Astrocyte of the cerebellum (primary cell): ENCODE measurements around the gene TFG.
A peak's percentile ranks its signal among the peaks of the same experiment; 100 is the strongest.
"Not testable (repeated sequence)": the region's sequence is repeated elsewhere in the genome, so short reads cannot be mapped to it uniquely, and the experiment has no call there.

Source experiments
- DNase-seq: peaks from one replicate; pipeline ENCODE4 v3.0.0-alpha.2; 2011; ENCODE audit warnings: low read depth
- H3K4me3 ChIP-seq: 2 replicates; pipeline ENCODE4 v1.5.1; 2011; ENCODE audit warnings: mild to moderate bottlenecking, low read depth, low read length, moderate library complexity
- in situ Hi-C: cut with HindIII; loops from 2 replicates; pipeline ENCODE4 v1.10.0; 2017; ENCODE audit warnings: low sequenced_read_pairs
- TF ChIP-seq, protein P1 (sequence below): IDR thresholded peaks from 2 replicates; pipeline ENCODE4 v1.5.1; 2012; ENCODE audit warnings: low read length, low read depth, moderate library complexity, mild to moderate bottlenecking; ENCODE audit errors: missing control alignments

TFG gene

DNA sequence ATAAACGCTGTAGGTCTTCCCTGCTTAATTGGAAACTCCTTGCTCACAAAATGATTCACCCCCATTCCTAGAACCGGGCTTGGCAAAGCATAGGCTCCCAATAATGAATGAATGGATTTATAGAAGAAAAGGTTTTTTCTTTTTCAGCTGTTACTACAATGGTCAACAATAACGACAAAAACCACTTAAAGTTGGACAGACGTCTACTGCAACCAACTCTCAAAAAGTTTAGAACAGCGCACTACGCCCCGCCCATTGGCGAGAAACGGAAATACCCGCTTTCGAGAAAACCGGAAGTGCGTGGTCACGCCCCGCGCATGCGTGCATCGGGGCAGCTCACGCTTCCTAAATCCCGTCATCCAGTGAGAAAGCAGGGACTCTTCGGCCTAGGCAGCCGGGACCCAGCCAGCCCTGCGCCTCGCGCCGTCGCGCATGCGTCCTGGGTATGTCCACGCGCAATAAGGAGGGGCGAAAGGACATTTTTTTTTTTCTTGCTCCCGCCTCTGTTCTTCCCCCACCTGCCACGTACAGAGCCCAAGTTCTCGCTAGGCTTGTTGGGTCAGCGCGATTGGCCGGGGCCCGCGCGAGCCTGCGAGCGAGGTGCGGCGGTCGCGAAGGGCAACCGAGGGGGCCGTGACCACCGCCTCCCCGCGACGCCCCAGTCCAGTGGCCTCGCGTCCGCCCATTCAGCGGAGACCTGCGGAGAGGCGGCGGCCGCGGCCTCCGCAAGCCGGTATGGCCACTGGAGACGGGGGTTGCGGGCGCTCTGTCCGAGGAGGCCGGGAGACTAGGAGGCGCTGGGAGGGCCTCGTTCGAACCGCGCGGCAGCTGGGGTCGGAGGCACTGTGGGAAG, at the start of gene TFG:
Gene TFG (plus strand): TSS at position 506 of the 853 bp plus-strand sequence. CDS start 4,192 bp downstream, outside the sequence.
- DNase-seq: peak; percentile 99
- TF ChIP-seq, protein P1, sequence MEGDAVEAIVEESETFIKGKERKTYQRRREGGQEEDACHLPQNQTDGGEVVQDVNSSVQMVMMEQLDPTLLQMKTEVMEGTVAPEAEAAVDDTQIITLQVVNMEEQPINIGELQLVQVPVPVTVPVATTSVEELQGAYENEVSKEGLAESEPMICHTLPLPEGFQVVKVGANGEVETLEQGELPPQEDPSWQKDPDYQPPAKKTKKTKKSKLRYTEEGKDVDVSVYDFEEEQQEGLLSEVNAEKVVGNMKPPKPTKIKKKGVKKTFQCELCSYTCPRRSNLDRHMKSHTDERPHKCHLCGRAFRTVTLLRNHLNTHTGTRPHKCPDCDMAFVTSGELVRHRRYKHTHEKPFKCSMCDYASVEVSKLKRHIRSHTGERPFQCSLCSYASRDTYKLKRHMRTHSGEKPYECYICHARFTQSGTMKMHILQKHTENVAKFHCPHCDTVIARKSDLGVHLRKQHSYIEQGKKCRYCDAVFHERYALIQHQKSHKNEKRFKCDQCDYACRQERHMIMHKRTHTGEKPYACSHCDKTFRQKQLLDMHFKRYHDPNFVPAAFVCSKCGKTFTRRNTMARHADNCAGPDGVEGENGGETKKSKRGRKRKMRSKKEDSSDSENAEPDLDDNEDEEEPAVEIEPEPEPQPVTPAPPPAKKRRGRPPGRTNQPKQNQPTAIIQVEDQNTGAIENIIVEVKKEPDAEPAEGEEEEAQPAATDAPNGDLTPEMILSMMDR: no peak
- H3K4me3 ChIP-seq: peak within 1 kb of the TSS; percentile 68
- in situ Hi-C loops: no loop called here

DNA sequence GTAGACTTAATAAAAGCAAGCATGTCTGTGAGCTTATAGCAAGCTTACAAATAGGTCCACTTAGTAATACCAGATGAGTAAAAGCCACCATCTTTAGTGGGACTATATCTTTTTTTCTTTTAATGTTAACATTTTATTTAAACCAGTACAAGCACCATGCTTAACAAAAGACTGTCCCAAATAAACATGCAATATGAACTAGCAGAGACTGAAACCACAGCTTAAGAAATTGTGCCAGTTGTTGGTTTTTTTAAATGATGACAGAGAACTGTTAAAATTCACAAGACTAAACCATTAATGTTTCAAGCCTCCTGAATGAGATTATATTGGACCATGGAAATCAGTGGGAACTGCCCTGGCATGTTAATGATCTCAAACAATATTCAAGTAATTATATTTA, 48.0 kb upstream of the TFG start:
- in situ Hi-C loops, DNase-seq, H3K4me3 ChIP-seq: not testable (repeated sequence)

DNA sequence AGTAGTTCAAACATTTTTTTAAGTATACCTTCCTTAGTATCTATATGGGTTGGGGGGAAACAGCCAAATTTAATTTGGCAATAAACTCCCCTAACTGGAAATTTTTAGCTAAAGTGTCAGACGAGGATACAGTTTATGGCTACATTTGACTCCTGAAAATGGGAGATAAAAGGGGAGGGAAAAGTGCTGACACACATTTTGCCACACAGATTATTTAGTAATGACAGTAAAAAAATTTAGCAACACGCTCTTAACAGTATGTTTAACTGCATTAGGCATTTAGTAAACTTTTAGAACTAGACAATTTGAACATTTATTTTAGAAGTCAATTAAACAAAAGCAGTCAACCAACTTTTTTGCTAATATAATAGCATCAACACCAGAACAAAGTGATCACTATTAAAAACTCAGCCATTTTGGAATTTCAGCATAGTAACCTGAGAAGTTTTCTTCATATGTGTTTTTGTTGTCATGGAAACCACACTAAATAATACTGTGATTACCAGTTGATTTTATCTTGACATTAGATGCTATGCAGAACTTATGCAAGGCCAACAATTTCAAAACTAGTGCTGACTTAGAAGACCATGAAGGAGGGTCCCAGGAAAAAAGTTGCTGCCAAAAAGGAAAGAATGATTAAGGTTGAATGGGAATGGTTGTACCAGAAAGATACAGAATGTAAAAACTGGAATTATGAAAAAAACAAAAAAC, 47.0 kb upstream of the TFG start:
- H3K4me3 ChIP-seq: no peak overlapping the region
- DNase-seq: no peak
- in situ Hi-C loops: no loop called here
- TF ChIP-seq, protein P1: no peak

DNA sequence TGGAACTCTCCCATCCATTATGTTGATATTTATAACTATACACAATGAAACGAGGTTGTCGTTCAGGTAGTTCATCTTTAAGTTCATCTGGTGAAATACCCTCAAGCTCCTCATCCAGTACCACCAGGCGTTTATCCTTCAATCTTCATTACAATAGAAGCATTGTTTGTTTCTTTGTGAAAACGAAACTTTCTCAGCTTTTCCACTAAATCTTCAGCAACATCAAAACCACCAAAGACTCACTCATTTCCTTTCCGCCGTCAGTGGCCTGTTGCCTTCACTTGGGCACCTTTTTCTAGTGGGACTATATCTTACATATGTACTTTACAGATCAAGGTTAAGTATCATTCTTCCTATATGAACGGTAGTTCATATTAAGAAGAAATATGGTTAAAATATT, 44.1 kb upstream of the TFG start:
- H3K4me3 ChIP-seq: no peak overlapping the region
- in situ Hi-C loops: no loop called here
- no peak for DNase-seq
- TF ChIP-seq, protein P1: no peak

DNA sequence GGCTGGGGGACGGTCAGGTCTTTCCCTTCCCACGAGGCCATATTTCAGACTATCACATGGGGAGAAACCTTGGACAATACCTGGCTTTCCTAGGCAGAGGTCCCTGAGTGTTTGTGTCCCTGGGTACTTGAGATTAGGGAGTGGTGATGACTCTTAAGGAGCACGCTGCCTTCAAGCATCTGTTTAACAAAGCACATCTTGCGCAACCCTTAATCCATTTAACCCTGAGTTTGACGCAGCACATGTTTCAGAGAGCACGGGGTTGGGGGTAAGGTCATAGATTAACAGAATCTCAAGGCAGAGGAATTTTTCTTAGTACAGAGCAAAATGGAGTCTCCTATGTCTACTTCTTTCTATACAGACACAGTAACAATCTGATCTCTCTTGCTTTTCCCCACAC, 42.6 kb upstream of the TFG start:
- H3K4me3 ChIP-seq, in situ Hi-C loops, DNase-seq: not testable (repeated sequence)

DNA sequence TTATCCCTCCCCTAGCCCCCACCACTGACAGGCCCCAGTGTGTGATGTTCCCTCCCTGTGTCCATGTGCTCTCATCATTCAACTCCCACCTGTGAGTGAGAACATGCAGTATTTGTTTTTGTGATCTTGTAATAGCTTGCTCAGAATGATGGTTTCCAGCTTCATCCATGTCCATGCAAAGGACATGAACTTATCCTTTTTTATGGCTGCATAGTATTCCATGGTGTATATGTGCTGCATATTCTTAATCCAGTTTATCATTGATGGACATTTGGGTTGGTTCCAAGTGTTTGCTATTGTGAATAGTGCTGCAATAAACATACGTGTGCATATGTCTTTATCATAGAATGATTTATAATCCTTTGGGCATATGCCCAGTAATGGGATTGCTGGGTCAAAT, 42.0 kb upstream of the TFG start:
- H3K4me3 ChIP-seq, DNase-seq, in situ Hi-C loops: not testable (repeated sequence)

- H3K4me3 ChIP-seq, in situ Hi-C loops, DNase-seq: not testable (repeated sequence)
Observed at GRCh38 chr3:100670995-100671394, 38.3 kb upstream of the TFG start.

DNA sequence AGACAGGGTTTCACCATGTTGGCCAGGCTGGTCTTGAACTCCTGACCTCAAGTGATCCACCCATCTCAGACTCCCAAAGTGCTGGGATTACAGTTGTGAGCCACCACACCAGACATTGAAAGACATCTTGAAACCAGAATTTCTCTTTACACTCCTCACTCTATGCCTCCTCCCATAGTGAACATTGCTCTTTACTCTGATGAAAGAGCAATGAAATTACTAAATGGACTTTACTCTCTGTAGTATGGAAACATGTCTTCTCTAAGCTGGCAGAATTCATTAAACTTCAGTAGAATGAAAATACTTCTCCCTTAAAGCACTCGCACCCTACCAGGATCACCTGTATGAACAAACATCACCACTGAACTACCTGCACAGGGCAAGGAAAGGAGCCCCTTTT, 27.8 kb upstream of the TFG start:
- TF ChIP-seq, protein P1: no peak
- in situ Hi-C loops: no loop called here
- no peak for DNase-seq
- no peak overlapping the region for H3K4me3 ChIP-seq
